Cardiac muscle cell (in vitro differentiated cells and primary cell): ENCODE results near the gene CAVIN3. TPM values are rescaled to one million over a fixed set of nuclear protein-coding genes. Genes with fewer than 3 reads are reported as not detected.

ENCODE experiments used
- DNase-seq, 2 donors: peaks; one replicate each; pipeline versions ENCODE4 v3.0.0 to v3.0.0-alpha.2; 2010 to 2017; ENCODE audit warnings: low read depth in 1 of 2, low spot score in 1 of 2
- H3K27ac ChIP-seq: fragments of 200-600 bp; sonication (generic); 2 replicates; pipeline ENCODE4 v1.5.1; 2016
- H3K27me3 ChIP-seq: fragments of 200-600 bp; sonication (generic); 2 replicates; pipeline ENCODE4 v1.6.0; 2016; ENCODE audit warnings: control low read depth
- H3K36me3 ChIP-seq: fragments of 200-600 bp; sonication (generic); 2 replicates; pipeline ENCODE4 v1.5.1; 2016; ENCODE audit warnings: control low read depth
- H3K4me1 ChIP-seq: fragments of 200-600 bp; sonication (generic); 2 replicates; pipeline ENCODE4 v1.8.1; 2017; ENCODE audit warnings: low read depth, mild to moderate bottlenecking, mixed run types
- H3K4me3 ChIP-seq: fragments of 200-600 bp; sonication (generic); 2 replicates; pipeline ENCODE4 v1.5.1; 2016; ENCODE audit warnings: mild to moderate bottlenecking
- H3K9me3 ChIP-seq: fragments of 200-600 bp; sonication (generic); 2 replicates; pipeline ENCODE4 v1.5.1; 2017; ENCODE audit warnings: low read depth, mild to moderate bottlenecking, control low read depth
- polyA plus RNA-seq: library from polyadenylated mRNA; unstranded; fragments of >200 nt; fragmentation: Nextera tagmentation; extraction: Ambion mirVana; gene quantifications from 2 replicates; pipeline ENCODE4 v1.2.1, GENCODE V29; 2016
- total RNA-seq: library from RNA; depleted of rRNA; stranded (reverse); fragments of >200 nt; gene quantifications from 2 replicates; pipeline ENCODE4 v1.2.3, GENCODE V29; 2016
- TF ChIP-seq, protein P1 (sequence below): IDR thresholded peaks from 2 replicates; pipeline ENCODE4 v1.5.1; 2012; ENCODE audit warnings: low read depth, mild to moderate bottlenecking, low read length

The CAVIN3 gene
- total and polyA plus RNA-seq, 2 experiments from 2014 or later: 54.5 to 76.1 TPM

DNA sequence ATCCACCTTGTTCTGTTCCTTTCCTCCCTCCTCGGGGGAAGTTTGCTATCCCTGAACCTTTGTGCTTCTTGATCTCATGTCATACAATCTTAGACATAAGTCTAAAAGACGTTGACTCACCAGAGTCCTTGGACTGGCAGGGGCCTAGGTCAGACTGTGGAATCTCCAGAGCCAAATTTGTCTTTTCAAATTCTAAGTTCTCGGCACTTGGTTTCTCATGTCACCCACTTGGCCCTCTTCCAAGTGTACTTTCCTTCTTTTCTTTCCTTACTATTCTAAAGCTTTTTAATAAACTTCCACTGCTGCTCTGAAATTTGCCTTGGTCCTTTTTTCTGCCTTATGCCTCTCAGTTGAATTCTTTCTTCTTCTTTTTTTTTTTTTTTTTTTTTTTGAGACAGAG lies 39.9 kb upstream of the CAVIN3 start:
- TF ChIP-seq, protein P1, sequence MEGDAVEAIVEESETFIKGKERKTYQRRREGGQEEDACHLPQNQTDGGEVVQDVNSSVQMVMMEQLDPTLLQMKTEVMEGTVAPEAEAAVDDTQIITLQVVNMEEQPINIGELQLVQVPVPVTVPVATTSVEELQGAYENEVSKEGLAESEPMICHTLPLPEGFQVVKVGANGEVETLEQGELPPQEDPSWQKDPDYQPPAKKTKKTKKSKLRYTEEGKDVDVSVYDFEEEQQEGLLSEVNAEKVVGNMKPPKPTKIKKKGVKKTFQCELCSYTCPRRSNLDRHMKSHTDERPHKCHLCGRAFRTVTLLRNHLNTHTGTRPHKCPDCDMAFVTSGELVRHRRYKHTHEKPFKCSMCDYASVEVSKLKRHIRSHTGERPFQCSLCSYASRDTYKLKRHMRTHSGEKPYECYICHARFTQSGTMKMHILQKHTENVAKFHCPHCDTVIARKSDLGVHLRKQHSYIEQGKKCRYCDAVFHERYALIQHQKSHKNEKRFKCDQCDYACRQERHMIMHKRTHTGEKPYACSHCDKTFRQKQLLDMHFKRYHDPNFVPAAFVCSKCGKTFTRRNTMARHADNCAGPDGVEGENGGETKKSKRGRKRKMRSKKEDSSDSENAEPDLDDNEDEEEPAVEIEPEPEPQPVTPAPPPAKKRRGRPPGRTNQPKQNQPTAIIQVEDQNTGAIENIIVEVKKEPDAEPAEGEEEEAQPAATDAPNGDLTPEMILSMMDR: no peak
- H3K36me3 ChIP-seq: no peaks in the 10 kb centered on the region
- H3K27me3 ChIP-seq: no peaks in the 10 kb centered on the region
- H3K9me3 ChIP-seq: no peaks in the 10 kb centered on the region
- H3K4me1 ChIP-seq: peaks cover 13% of the 10 kb centered on the region
- DNase-seq: no peak
- H3K27ac ChIP-seq: no peak overlapping the region
- no peak overlapping the region for H3K4me3 ChIP-seq

DNA sequence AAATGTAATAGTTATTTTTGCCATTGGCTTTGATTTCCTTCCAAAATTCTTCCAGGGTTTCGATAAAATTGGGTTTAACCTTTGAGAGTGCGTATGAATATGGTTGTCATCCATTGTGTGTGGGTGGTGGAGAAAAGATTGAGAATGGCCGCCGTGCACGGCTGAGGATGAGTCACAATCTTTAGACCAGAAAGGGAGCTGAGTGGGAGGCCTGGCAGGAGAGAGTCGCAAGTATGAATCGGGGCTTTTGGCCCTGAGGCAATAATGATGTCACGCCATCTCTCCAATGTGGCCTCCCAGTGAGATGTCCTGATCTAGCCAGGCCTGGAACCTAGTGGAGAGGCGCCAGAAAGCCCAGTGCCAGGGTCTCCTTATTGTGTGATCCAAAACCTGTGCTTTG lies 36.9 kb upstream of the CAVIN3 start:
- Histone ChIP-seq H3K27me3 (no peaks in the 10 kb centered on the region), H3K36me3 (no peaks in the 10 kb centered on the region), H3K4me1 (peaks cover 11% of the 10 kb centered on the region), H3K27ac (no peak overlapping the region), H3K4me3 (no peak overlapping the region), H3K9me3 (no peaks in the 10 kb centered on the region)
- TF ChIP-seq, protein P1: no peak
- peak in 1 of 2 donors; percentile 90 for DNase-seq

DNA sequence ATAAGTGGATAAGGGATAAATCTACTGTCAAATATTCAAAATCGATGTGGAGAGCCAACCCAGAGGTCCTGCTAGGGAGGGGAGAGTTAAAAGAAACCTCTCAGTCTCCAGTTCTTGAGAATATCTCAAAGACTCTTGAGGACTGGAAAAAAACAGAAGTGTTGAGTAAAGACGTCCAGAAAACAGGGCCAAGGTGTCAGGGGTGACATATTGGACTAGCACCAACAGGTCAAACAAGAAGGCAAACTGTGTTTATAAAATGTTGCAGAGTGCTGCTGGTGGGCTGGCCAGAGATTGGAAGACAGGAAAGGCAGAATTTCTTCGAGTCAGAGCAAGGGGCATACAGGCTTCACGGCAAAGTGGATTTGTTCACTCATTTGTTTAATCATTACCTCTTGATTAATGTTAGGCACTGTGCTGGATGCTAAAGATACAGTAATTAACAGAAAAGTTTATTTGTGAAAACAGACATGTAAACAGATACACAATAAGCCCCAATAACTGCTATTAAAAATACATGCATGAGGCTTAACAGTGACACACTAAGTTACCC lies 36.3 kb upstream of the CAVIN3 start:
- H3K4me3 ChIP-seq: no peak overlapping the region
- no peaks in the 10 kb centered on the region for H3K9me3 ChIP-seq
- H3K4me1 ChIP-seq: peaks cover 7% of the 10 kb centered on the region
- no peak overlapping the region for H3K27ac ChIP-seq
- peak in 1 of 2 donors; percentile 35 for DNase-seq
- TF ChIP-seq, protein P1: no peak
- no peaks in the 10 kb centered on the region for H3K36me3 ChIP-seq
- H3K27me3 ChIP-seq: no peaks in the 10 kb centered on the region

DNA sequence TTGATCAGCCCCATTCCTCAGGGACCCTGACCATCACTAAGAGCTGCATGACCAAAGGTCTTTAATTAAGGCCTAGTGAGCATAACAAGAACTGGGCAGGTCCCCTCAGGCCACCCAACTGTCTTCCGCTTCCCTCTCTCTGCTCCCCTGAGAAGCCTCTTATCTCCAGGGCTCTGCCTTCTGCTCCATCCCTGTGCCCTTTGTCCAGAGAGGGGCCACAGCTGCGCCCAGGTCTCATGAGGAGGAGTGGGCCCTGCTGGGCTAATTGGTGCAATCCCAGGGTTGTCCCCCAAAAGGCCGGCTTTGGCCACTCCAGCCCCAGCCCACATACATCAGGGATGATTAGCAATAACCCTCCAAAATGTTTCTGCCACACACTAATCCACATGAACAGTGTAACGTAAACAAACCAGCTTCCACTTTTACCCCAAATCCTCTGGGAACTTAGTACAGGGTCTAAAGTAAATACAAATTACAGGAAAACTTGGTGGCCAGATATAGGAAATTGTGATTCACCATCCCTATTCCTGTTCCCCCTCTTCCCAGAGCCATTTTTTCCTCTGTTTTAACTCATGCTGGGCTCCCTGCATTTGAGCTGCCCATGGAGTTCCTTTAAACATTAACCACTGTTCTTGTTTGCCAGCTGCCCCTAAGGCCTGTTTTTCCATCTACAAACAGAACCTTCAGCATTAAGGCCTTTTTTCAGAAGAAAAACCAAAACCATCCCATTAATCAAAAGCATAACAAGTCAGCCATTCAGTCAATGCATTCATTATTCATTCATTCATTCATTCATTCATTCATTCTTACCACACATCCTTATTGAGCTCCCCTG lies 34.6 kb upstream of the CAVIN3 start:
- H3K27ac ChIP-seq: no peak overlapping the region
- H3K9me3 ChIP-seq: no peaks in the 10 kb centered on the region
- H3K4me3 ChIP-seq: no peak overlapping the region
- H3K4me1 ChIP-seq: peaks cover 7% of the 10 kb centered on the region
- DNase-seq: no peak
- H3K36me3 ChIP-seq: no peaks in the 10 kb centered on the region
- H3K27me3 ChIP-seq: no peaks in the 10 kb centered on the region
- TF ChIP-seq, protein P1: no peak

DNA sequence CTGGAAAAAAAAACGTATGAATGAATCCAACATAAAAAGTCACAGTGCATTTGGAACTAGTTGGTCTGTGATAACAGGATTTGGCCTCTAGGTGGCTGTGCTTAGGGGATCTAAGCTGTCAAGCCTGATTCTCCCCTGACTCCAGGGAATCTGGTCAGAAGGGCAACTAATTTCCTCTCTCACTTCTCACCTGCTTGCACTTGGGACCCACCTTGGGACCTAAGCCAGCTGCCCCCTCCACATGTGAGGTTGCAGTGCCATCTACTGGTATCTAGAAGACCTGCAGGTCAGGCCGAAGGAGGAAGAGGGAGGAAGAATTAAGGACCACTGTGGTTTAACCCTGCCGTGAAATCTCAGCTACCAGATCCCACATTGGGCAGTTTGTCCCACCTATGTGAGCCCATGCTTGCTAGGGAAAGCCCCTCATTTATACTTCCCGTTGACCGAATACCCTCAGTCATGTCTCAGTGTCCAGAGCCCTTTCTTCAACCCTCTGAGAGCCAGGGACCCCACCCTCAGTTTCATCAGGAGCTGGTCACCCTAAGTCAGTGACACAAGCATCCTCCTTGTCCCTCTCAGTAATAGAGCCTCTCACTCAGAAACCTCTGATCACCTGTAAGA lies 33.2 kb upstream of the CAVIN3 start:
- TF ChIP-seq, protein P1: peak; percentile 97
- H3K36me3 ChIP-seq: no peaks in the 10 kb centered on the region
- peak; percentile 56 to 75 for DNase-seq
- no peak overlapping the region for H3K27ac ChIP-seq
- H3K9me3 ChIP-seq: no peaks in the 10 kb centered on the region
- peaks cover 7% of the 10 kb centered on the region for H3K4me1 ChIP-seq
- no peak overlapping the region for H3K4me3 ChIP-seq
- H3K27me3 ChIP-seq: no peaks in the 10 kb centered on the region
